GM19372 (cell line): Measurements from ENCODE around the gene SLC29A3.
"Not testable (repeated sequence)": the region's sequence is repeated elsewhere in the genome, so short reads cannot be mapped to it uniquely, and the experiment has no call there.

Experiments used
- ATAC-seq: cut with Tn5 transposase; IDR thresholded peaks from one replicate; pipeline ENCODE4 v1.9.1; 2021; ENCODE audit warnings: mild to moderate bottlenecking, low read depth, moderate library complexity; ENCODE audit not compliant: unreplicated experiment

Gene SLC29A3

DNA sequence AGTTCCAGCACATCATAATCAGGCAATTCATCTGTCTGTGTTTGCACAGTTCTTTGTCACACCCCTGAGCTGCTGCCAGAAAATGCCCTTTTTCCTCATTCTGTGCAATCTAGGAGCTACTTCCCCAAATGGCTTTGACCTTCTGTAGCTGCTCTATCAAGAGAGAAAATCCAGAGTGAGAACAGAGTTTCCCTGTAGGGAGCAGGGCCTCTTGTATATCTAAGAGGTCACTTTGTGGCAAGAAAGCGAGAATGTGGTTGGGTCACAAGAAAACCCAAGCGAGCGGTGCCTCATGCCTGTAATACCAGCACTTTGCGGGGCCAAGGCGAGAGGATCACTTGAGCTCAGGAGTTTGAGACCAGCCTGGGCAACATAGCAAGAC lies 24.3 kb downstream of the SLC29A3 start:
- ATAC-seq = no peak

DNA sequence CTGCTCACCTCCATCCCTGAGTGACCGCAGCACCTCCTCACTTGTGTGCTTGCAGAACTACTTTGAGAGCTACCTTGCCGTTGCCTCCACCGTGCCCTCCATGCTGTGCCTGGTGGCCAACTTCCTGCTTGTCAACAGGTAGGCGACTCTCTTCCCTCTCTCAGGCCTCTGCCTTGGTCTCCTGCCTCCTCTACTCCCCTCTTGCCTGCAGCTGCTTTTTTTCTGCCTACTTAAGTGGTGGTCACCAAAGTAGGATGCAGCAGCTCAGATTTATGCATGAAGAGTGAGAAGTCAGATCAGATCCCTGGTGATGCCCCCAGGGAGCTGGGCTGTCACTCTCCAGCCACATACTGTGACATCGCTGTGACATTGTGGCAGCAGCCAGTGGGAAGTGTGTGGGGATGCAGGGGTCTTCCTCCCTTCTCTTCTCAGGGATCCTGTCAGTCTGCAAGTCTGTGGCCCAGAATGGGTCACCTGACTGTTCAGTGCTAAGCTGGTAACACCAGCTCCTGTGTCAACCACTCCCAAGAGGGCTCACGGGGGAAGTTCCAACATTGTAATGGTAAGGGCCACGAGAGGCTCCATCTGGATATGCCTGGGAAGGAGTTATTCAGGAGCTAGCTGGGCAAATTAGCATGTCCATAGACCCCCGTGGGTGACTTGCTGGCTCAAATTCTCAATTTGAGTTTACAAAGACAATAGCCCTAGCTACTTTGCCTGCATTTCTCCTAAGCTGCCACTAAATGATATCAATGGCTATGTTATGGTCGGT lies 25.3 kb downstream of the SLC29A3 start:
- no peak for ATAC-seq

DNA sequence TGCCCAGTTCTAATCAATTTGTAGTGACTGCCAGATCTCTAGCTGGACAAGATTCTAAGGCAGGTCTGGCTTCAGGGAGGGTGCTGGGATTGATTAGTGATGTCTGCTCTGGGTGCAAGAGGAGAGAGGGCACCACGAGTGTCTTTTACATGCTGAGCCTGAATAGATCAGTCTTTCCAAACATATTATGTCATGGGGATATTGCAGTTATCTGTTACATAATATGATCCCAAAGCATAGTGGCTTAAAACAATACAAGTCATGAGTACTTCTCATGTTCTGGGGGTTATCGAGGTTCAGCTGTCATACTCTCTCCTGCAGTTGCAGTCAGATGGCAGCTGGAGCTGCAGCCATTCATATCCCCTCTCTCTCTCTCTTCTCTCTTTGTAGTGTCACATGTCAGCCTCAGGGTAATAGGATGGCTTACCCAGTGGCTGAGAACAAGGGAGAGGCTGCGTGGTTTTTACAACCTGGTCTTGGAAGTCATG lies 26.0 kb downstream of the SLC29A3 start:
- ATAC-seq = no peak

DNA sequence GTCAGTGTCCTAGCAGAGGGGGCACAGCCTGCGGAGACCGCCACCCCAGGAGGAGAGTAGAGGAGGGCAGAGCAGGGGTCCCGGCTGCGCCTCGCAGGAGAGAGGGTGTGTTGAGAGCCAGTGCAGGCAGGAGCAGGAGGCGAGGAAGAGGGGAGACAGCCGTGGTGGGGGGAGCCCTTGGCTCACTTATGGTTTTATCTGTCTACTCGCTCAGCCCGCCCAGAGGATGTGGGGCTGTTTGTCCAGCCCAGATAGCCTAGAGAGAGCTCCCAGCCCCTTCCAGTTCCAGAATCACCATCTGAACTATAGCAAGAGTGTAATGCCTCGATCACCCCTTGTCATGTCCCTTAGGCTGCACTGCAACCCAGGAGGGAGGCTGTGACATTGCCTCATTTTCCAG lies 26.6 kb downstream of the SLC29A3 start:
- ATAC-seq = no peak

DNA sequence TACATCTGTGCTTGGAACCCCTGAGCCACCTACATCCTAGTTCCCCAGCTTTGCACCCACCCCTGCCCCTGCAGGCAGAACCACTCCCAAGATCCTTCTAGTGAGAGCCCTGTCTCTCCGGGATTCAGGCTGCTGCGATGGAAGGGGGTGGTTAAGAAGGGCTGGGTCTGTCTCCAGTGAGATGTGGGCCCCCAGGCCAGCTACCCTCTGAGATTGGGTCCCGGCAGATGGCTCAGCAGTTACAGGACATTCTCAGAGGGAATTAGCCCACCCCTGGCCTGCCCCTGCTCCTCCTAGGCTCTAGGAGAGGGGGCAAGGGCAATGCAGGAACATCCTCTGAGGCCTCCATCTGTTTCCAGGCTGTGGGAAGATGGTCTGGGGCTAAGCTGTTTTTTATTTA lies 27.7 kb downstream of the SLC29A3 start:
- ATAC-seq = no peak

DNA sequence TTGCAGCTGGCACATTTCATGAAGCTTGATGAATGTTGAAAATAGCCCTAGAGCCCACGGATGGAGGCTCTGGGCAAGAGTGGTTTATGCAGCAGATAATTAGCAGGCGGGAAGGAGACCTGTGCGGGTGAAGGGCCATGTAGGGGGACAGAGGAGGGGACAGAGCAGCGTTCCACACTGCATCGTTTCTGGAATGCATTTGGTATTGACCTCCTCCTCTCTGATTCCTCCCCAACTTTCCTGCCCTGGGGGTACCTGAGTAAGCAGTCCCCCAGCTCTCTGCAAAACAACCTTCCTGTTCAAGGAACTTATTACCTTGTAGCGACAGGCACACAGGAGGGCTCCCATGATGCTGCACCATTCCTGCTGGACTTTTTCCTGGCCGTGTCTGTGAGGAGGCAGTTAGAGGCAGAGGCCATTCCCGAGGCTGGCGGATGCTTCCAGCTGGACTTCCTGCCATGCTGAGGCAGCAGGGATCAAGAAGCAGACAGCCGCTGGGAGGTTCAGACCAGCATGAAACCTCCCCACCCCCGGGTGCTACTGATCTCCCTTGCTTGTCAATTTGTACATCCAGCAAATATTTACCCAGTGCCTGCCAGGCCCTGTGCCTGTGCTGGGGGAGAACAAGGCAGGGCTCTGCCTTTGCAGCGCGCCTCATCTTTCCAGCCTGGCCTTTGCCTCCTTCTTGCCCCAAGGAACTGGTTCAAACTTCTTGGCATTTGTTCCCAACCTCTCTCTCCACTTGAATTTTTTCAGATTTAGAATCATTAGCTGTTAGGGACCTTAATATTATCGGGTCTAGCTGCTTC lies 28.7 kb downstream of the SLC29A3 start:
- no peak for ATAC-seq

DNA sequence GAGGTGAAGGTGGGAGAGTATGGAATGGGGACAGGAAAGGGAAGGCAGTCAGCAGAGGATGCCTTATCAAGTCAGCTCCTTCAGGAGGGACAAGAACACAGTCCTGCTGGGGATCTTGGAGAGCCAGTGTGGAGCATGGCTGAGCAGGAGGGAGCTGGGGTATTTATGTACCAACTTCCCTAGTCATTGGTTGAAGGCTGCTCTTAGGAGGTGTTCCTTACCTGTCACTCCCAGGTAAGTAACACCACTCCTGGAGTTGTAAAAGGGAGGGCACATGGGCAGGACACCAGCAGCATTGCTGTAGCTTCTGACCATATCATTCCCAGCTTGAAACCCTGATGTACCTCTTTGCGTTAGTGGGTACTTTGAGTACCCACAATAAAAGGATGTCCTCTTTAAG lies 29.8 kb downstream of the SLC29A3 start:
- ATAC-seq = no peak

DNA sequence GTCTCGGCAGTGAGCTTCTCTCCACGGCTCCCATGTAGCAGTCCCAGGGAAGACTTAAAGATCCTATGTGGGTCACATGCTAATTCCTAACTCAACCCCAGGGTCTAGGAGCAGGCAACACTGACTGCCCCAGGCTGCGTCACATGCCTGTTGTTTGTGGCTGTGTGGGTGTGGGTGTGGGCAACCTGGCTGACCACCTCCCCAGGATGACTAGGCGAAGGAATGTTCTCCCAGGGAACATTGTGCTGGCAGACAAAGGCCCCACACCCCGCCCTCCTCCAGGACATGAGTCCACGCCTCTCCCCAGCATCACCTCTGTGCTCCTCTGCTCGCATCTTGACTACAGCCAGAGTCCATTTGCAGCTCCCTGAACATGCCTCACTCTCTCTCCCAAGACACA lies 30.3 kb downstream of the SLC29A3 start:
- ATAC-seq = no peak

DNA sequence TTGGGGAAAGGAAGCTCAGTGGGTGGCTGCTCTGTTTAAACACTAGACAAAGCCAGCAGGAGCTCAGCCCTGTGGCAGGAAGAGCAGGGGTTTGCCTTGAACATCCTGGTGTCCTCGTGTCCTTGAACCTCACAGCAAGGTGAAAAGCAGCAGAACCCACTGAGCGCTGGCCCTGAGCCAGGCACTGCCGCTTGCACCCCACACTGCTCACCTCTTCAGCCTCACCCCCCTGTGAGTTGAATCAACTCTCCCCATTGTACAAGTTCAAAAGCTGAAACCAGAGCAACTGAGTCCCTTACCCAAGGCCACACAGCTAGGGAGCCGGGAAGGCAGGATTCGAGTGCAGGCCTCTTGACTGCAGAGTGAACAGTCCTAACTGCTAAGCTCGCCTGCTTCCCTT lies 32.0 kb downstream of the SLC29A3 start:
- no peak for ATAC-seq

DNA sequence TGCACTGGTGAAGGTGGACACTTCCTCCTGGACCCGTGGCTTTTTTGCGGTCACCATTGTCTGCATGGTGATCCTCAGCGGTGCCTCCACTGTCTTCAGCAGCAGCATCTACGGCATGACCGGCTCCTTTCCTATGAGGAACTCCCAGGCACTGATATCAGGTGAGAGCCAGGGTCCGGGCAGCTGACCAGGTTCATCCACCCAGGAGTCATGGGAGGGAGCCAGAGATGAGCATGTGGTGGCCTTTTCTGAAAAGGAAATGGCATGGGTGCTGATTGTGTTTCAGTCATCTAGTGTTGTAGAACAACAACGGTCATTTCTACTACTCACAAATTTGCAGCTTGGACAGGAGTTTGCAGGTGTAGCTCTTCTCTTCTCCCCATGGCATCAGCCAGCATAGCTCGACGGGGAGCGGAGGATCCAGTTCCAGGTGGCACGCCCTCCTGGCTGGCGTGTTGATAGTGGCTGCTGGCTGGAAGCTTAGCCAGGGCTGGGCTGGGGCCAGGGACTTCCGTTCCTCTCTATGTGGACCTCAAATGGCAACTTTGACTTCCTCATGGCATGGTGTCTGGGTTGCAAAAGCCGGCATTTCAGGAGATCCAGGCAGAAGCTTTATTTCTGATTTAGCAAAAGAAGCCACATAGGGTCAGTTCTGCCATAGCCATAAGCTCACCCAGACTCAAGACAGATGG lies 32.7 kb downstream of the SLC29A3 start:
- no peak for ATAC-seq

DNA sequence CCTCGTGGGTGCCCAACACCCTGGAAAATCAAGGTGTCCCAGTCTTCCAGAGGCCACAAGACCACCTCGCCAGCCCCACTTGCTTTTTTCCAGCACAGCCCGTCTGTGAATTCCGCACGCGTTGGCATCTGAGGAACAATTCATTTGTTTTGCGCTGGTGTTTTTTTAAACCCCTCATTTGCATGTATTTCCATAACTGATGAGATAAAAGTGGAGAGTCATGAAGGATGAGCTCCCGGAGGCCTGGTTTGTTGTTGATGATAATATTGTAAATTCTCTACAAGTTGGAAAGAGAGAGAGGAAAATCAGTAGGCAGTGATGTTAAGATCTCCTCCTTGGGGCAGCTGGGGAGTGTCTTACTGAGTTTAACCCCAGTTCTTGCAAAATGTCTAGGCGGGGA lies 34.6 kb downstream of the SLC29A3 start:
- no peak for ATAC-seq

DNA sequence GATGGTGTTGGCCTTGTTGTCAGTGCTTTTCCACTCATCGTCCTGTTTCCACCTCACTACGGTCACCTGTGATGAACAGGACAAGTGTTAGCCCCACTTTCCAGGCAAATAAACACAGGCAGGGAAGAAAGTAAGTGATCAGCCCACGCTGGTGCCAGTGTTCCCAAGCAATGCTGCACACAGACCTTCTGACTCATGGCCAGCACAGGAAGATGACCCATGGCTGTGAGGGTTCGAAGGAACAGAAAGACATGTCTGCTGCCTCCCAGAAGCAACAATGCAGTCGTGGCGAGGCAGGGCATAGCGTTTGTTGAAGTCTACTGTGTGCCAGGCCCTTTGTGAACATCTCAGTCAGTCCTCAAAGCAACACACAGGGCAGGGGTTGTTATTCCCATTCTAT lies 35.7 kb downstream of the SLC29A3 start:
- no peak for ATAC-seq

DNA sequence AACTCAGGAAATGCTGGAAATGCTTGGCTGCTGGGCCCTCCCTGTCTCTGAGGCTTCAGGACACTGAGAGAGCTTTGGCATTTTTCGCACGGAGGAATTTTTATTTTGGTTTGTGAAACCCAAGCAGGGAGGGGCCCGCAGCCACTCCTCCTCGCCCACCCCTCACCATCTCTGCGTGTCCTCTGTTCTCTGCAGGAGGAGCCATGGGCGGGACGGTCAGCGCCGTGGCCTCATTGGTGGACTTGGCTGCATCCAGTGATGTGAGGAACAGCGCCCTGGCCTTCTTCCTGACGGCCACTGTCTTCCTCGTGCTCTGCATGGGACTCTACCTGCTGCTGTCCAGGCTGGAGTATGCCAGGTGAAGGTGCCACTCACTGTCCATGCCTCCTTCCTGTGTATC lies 36.8 kb downstream of the SLC29A3 start:
- no peak for ATAC-seq

DNA sequence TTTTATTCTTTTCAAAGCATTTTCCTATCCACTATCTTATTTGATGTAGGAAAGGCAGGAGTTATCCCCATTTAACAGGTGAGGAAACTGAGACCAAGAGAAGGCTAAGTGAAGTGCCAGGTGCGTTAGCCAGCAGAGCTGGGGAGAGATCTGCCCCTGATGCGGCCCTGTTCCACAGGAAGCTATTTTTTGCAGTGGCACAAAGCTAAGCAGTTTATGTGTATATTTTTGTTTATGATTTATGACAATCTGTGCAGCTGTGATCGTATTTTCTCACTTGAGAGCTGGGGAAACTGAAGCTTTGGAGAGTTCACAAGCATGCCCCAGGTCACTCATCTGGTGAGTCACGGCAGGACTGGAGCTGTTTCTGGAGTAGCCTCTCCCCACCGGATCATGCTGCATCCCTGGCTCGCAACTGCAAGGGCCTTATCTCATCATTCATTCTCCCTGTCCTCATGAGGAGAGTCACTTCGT lies 38.8 kb downstream of the SLC29A3 start:
- ATAC-seq = no peak

DNA sequence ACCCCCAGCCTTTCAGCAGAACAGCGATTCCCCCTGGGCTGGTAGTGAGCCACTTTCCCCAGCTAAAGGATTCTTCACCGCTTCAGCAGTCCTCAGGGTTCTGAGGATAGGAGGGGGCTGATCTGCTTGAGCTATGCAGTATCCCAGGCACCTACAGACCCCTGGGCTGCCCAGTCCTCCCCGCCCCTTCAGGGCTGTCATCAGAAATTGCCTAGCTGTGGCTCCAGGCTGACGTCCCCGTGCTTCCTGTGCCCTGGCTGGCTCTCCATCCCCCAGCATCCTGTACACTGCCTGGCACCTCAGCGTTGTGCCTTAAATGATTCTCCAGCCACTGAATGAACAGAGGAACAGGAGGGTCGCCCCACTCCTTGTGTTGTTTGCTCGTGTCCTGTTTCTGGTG lies 39.2 kb downstream of the SLC29A3 start:
- no peak for ATAC-seq

DNA sequence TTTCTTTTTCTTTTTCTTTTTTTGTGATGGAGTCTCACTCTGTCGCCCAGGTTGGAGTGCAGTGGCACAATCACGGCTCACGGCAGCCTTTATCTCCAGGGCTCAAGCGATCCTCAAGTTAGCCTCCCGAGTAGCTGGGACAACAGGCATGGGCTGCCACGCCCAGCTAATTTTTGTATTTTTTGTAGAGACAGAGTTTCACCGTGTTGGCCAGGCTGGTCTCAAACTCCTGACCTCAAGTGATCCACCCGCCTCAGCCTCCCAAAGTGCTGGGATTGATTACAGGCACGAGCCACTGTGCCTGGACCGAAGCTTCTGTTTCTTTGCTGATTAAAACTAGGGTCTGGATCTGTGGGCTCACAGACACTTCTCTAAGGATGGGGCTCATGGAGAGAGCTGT lies 39.8 kb downstream of the SLC29A3 start:
- not testable (repeated sequence) for ATAC-seq

DNA sequence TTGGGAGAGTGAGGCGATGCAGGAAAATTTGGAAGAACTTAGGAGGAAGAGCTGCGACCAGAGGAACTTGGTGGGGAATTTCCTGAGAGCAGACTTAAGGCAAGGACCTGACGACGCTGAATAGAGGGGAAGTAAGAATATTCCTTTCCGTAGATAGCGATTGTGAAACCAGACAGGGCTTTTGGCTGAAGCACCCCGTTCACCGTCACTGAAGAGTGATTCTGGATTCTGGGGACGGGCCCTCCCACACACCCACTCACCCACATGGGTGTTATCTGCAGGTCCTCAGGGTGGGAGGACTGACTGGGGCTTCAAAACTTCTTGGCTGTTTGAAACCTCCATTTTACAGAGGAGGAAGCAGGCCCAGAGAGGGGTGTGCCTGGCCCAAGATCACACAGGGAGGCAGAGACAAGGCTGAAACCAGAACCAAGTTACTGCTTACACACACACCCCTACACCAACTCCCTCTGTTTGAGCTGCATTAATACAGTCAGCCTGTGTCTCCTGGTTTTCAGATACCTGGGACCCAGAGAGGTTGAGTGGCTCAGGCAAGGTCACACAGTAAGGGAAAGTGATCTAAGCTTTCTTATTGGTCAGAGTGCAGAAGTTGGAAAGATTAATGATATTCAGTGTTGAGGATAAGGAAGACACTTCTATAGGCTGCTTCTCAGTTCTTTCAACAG lies 40.4 kb downstream of the SLC29A3 start:
- peak; percentile 54 for ATAC-seq

DNA sequence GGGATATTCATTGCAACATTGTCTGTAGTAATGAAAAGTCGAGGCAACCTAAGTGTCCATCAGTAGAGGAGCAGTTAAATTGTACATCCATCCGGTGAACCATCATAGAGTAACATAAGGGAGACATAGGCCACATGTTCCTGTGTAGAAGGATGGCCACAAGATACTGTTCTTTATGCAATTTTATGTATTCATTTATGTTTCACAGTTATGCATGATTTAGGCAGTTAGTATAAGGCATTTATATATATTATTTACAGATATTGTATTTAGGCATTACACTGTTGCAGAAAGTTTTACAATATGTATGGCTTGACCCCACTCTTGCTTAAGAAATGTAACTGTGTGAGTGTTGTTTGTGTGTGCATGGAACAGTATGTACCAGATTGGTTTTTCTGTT lies 41.7 kb downstream of the SLC29A3 start:
- no peak for ATAC-seq

DNA sequence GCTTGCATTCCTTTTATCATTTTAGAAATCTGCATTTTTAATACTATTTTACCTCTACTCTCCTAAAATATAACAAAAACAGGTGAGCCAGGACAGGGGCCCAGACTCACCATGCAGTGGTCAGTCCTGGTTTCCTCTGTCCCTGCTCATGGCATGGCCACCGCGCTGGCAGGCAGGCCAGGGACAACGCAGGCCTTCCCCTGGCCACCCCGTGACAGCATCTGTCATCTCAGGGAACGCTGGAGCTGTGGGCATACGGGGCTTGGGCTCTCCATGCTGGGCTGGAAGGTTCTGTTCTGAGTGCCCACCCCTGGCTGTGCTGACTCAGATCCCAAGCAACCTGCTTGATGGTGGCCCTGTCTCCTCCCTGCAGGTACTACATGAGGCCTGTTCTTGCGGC lies 42.5 kb downstream of the SLC29A3 start:
- no peak for ATAC-seq

DNA sequence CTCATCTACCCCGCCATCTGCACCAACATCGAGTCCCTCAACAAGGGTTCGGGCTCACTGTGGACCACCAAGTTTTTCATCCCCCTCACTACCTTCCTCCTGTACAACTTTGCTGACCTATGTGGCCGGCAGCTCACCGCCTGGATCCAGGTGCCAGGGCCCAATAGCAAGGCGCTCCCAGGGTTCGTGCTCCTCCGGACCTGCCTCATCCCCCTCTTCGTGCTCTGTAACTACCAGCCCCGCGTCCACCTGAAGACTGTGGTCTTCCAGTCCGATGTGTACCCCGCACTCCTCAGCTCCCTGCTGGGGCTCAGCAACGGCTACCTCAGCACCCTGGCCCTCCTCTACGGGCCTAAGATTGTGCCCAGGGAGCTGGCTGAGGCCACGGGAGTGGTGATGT lies 43.1 kb downstream of the SLC29A3 start:
- ATAC-seq = no peak

DNA sequence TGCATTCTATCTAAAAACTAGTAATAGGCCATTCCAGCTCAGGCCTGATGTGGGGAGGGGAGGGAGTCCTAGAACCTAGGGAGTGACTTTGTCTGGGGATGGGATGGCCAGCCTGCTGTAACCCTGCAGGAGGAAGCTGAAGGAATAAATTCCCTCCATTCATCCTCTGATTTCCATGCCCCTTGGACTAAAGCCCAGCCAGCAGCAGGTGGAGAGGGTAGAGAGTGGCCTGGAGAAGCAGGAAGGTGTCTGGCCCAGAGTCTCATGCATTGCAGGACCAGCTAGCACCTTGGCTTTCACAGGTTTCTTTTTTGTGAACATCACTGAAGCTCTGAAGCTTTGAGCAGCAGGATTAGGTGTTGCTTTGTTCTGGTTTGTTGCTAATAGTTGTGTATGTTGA lies 44.9 kb downstream of the SLC29A3 start:
- no peak for ATAC-seq
